Body of pancreas (tissue), 4 donors: ENCODE results near the gene KDM2B. TPM values are rescaled to one million over a fixed set of nuclear protein-coding genes. Genes with fewer than 3 reads are reported as not detected.

Source experiments
- ATAC-seq: fragments of 150-250 bp; one replicate; pipeline ENCODE4 v1.9.1; 2016
- DNase-seq, 4 donors: peaks; one replicate each; pipeline ENCODE4 v3.0.0-alpha.2; 2019
- H3K27ac ChIP-seq, 4 donors: fragments of 200-600 bp; sonication (generic); 1 replicate in 3 of 4; 2 replicates in 1 of 4; pipeline versions ENCODE4 v1.5.1 to v1.6.1; 2016 to 2019; ENCODE audit warnings: mild to moderate bottlenecking in 1 of 4, mixed read lengths in 1 of 4, moderate library complexity in 1 of 4
- H3K27me3 ChIP-seq, 2 donors: fragments of 200-600 bp; sonication (generic); one replicate each; pipeline ENCODE4 v1.6.0; 2016; ENCODE audit warnings: mild to moderate bottlenecking in 1 of 2
- H3K36me3 ChIP-seq, 2 donors: fragments of 200-600 bp; sonication (generic); replicated peaks in 1 of 2; 2 replicates each; pipeline ENCODE4 v1.5.1; 2016; ENCODE audit warnings: low read depth in 2 of 2; ENCODE audit not compliant: insufficient read depth in 1 of 2
- H3K4me1 ChIP-seq: fragments of 200-600 bp; sonication (generic); one replicate; pipeline ENCODE4 v1.6.0; 2016
- H3K4me3 ChIP-seq, 2 donors: fragments of 200-600 bp; sonication (generic); 1 replicate in 1 of 2; 2 replicates in 1 of 2; pipeline ENCODE4 v1.5.1; 2016 to 2019
- H3K9me3 ChIP-seq, 3 donors: fragments of 200-600 bp; sonication (generic); 1 replicate in 2 of 3; 2 replicates in 1 of 3; pipeline ENCODE4 v1.5.1; 2016
- CTCF ChIP-seq, 7 experiments: fragments of 450-650 bp in 4 of 7; fragments of 200-600 bp in 3 of 7; sonication (generic) in 3 of 7; IDR thresholded peaks; one replicate each; pipeline ENCODE4 v1.5.1; 2016 to 2019; ENCODE audit warnings: antibody characterized with exemption in 7 of 7
- POLR2A ChIP-seq, 3 donors: fragments of 450-650 bp; IDR thresholded peaks; one replicate each; pipeline ENCODE4 v1.6.1; 2016; ENCODE audit warnings: antibody characterized with exemption in 3 of 3, mild to moderate bottlenecking in 2 of 3
- WGBS, 2 donors: methylation state at CpG; one replicate each; pipeline ENCODE4 v1.1.5; 2017; 5-methylcytosine and 5-hydroxymethylcytosine counted together
- intact Hi-C: fragments of 100-400 bp; cut with DNase I; formaldehyde crosslinking; loops from one replicate; pipeline ENCODE4 v1.15.1; 2023
- total RNA-seq, 2 donors: library from RNA; depleted of rRNA; stranded (reverse); fragments of >200 nt; gene quantifications; one replicate each; pipeline ENCODE4 v1.1.0, GENCODE V29; 2016

Gene KDM2B
- total RNA-seq, 2 donors from 2014 or later, result 17.8 to 26.5 TPM

- TF ChIP-seq POLR2A (IDR thresholded peaks at IDR 0.05) (no peak), CTCF (IDR thresholded peaks at IDR 0.05) (no peak)
- H3K27ac ChIP-seq, result no peak overlapping the region
- 93 to 96% methylated on average over 5 of the region's 5 CpGs for WGBS, 2 donors
- intact Hi-C loops, result no loop called here
- H3K9me3 ChIP-seq, result no peaks in the 10 kb centered on the region
- H3K4me3 ChIP-seq, result no peak overlapping the region
- no peaks in the 10 kb centered on the region for H3K27me3 ChIP-seq
- peaks cover 22% of the 10 kb centered on the region for H3K4me1 ChIP-seq
- no peak for ATAC-seq
- H3K36me3 ChIP-seq, result no peaks in the 10 kb centered on the region
- no peak for DNase-seq
These were observed 182.5 kb downstream of the KDM2B start for GRCh38 chr12:121398355-121398754.

DNA sequence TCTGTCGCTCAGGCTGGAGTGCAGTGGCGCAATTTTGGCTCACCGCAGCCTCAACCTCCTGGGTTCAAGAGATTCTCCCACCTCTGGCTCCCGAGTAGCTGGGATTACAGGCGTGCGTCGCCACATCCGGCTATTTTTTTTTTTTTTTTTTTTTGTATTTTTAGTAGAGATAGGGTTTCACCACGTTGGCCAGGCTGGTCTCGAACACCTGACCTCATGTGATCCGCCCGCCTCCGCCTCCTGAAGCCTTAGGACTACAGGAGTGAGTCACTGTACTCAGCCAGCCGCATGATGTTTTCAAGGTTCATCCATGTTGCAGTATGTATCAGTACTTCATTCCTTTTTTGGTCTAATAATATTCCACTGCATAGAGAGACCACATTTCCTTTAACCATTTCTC lies 183.3 kb downstream of the KDM2B start:
- H3K27ac ChIP-seq, result no peak overlapping the region
- H3K4me3 ChIP-seq, result no peak overlapping the region
- no peaks in the 10 kb centered on the region for H3K36me3 ChIP-seq
- H3K9me3 ChIP-seq, result no peaks in the 10 kb centered on the region
- no peaks in the 10 kb centered on the region for H3K27me3 ChIP-seq
- no peak for TF ChIP-seq POLR2A (IDR thresholded peaks at IDR 0.05)
- TF ChIP-seq CTCF (IDR thresholded peaks at IDR 0.05), result no peak
- ATAC-seq (no peak), DNase-seq (no peak)
- WGBS, 2 donors, result 93 to 98% methylated on average over 13 to 14 of the region's 14 CpGs
- intact Hi-C loops, result no loop called here
- H3K4me1 ChIP-seq, result peaks cover 22% of the 10 kb centered on the region

DNA sequence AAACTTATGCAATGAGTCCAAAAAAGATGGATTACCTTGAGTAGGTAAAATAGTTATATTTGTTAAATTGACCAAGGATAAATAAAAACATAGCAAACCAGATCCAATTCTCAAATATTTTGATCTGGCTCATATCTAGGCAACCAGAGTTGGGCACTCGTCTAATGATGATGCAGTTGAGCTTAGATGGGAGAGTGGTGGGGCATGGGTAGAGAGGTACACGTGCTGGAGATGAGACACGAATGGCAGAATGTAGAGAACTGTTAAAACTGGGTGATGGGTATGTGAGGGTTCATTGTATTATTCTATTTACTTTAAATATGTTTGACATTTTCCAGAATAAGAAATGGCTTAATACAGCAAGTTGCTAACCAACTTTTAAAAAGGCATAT lies 188.5 kb downstream of the KDM2B start:
- no peak overlapping the region for H3K27ac ChIP-seq
- no peaks in the 10 kb centered on the region for H3K4me1 ChIP-seq
- intact Hi-C loops, result no loop called here
- DNase-seq (no peak), ATAC-seq (no peak)
- H3K36me3 ChIP-seq, result no peaks in the 10 kb centered on the region
- no peaks in the 10 kb centered on the region for H3K9me3 ChIP-seq
- H3K27me3 ChIP-seq, result no peaks in the 10 kb centered on the region
- TF ChIP-seq POLR2A (IDR thresholded peaks at IDR 0.05) (no peak), CTCF (IDR thresholded peaks at IDR 0.05) (no peak)
- WGBS, 2 donors, result 73 to 79% methylated on average over 3 of the region's 3 CpGs
- no peak overlapping the region for H3K4me3 ChIP-seq

- no peaks in the 10 kb centered on the region for H3K9me3 ChIP-seq
- H3K4me3 ChIP-seq, result no peak overlapping the region
- no peak overlapping the region for H3K27ac ChIP-seq
- TF ChIP-seq POLR2A (IDR thresholded peaks at IDR 0.05), result no peak
- no peak for TF ChIP-seq CTCF (IDR thresholded peaks at IDR 0.05)
- ATAC-seq (no peak), DNase-seq (peak in 1 of 4 donors; percentile 20)
- H3K27me3 ChIP-seq, result no peaks in the 10 kb centered on the region
- no peaks in the 10 kb centered on the region for H3K4me1 ChIP-seq
- WGBS, 2 donors, result 70 to 77% methylated on average over 10 of the region's 10 CpGs
- no peaks in the 10 kb centered on the region for H3K36me3 ChIP-seq
- intact Hi-C loops, result no loop called here
These were observed 189.1 kb downstream of the KDM2B start for GRCh38 chr12:121391619-121392324.

DNA sequence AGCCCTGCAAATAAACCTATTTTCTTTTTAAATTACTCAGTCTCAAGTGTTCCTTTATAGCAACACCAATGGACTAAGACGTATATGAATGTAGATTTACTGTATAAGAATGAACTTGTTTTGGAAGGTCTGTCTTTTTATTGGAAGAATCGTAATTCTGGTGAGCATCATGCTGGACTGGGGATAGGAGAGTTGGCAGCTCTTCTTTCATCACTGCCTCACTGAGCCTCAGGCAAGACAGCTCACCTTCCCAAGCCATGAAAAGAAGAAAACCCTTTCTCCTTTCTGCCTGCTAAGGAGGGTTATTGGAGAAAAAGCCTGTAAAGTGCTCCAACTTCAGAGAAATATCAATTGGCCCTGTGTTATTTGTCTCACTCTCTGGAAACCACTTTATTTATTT lies 190.0 kb downstream of the KDM2B start:
- intact Hi-C loops, result no loop called here
- no peak for TF ChIP-seq CTCF (IDR thresholded peaks at IDR 0.05)
- no peak for TF ChIP-seq POLR2A (IDR thresholded peaks at IDR 0.05)
- Histone ChIP-seq H3K9me3 (no peaks in the 10 kb centered on the region), H3K4me1 (no peaks in the 10 kb centered on the region), H3K4me3 (no peak overlapping the region), H3K36me3 (no peaks in the 10 kb centered on the region), H3K27me3 (no peaks in the 10 kb centered on the region), H3K27ac (no peak overlapping the region)
- ATAC-seq, result no peak
- WGBS, 2 donors, result 94 to 100% methylated on average over 2 of the region's 2 CpGs
- DNase-seq, result no peak
